SK-N-SH (cell line): ENCODE results near the gene ADCY7.

ENCODE experiments used
- CHD2 ChIP-seq: fragments of 150-350 bp; IDR thresholded peaks from 2 replicates; pipeline ENCODE4 v1.6.1; 2018; ENCODE audit warnings: low read length; ENCODE audit not compliant: partially characterized antibody
- EP300 ChIP-seq, 2 experiments: IDR thresholded peaks; 2 replicates each; pipeline versions ENCODE4 v1.4.0 to v1.6.1; 2012; ENCODE audit warnings: borderline replicate concordance in 1 of 2, low read depth in 1 of 2, low read length in 1 of 2
- EZH2phosphoT487 ChIP-seq: fragments of 200-600 bp; sonication (generic); IDR thresholded peaks from 2 replicates; pipeline ENCODE4 v1.6.1; 2017; ENCODE audit warnings: low read depth, mixed run types, mild to moderate bottlenecking, antibody characterized with exemption, moderate library complexity, borderline replicate concordance
- MXI1 ChIP-seq: IDR thresholded peaks from 2 replicates; pipeline ENCODE4 v1.6.1; 2012; ENCODE audit warnings: mild to moderate bottlenecking, low read depth, low read length, improper control_type of control experiment
- POLR2AphosphoS5 ChIP-seq: IDR thresholded peaks from 2 replicates; pipeline ENCODE4 v1.6.1; 2012; ENCODE audit warnings: low read depth, low read length
- RAD21 ChIP-seq: IDR thresholded peaks from 2 replicates; pipeline ENCODE4 v1.6.1; 2012; ENCODE audit warnings: mild to moderate bottlenecking, low read length
- RCOR1 ChIP-seq: fragments of 150-350 bp; IDR thresholded peaks from 2 replicates; pipeline ENCODE4 v1.6.1; 2017; ENCODE audit warnings: antibody characterized with exemption, low read length
- TF ChIP-seq, protein P1 (sequence below): fragments of 200-600 bp; sonication (generic); IDR thresholded peaks from 2 replicates; pipeline ENCODE4 v1.6.1; 2017; ENCODE audit warnings: antibody characterized with exemption, mild to moderate bottlenecking, moderate library complexity
- TF ChIP-seq, protein P2 (sequence below): IDR thresholded peaks from 2 replicates; pipeline ENCODE4; 2012
- TF ChIP-seq, protein P3 (sequence below): IDR thresholded peaks from 2 replicates; pipeline ENCODE4 v1.6.1; 2012; ENCODE audit warnings: mild to moderate bottlenecking, low read depth, low read length, moderate library complexity
- TF ChIP-seq, protein P4 (sequence below): fragments of 150-350 bp; IDR thresholded peaks from 2 replicates; pipeline ENCODE4 v1.6.1; 2017; ENCODE audit warnings: antibody characterized with exemption, low read length, low read depth, borderline replicate concordance

DNA sequence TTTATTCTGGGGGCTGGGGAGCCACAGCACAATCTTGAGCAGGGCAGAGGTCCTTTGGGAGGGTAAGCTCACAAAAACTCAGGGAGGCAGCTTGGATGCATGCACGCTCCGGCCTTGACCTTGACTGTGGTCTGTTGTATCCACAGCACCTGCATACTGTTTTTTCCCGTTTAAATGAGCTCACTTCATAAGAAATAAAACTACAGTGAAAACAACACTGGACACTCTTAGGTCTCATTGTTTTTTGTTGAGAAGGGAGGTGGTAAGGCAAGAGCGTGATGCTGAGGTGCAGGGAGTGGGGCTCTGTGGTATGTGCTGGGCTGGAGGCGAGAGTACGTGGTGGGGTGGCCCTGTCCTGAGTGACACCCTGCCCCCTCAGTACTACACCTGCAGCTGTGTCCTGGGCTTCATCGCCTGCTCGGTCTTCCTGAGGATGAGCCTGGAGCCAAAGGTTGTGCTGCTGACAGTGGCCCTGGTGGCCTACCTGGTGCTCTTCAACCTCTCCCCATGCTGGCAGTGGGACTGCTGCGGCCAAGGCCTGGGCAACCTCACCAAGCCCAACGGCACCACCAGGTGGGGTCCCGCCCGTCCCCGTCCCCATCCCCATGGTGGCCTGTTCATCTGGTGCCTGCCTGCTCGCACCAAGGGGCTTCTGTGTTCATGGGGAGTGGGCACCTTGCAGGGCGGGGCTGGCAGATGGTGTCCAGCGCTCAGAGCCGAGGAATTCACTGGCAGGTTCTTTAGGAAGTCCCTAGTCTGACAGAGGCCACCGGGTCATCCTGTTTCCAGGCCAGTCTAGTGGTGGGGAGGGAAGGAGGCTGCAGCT lies 44.2 kb downstream of the ADCY7 start:
- TF ChIP-seq CHD2 (no peak), EZH2phosphoT487 (no peak), MXI1 (no peak), POLR2AphosphoS5 (0 out of 2 replicates have a peak, but pooled peaks have one; percentile 0), RAD21 (no peak), RCOR1 (no peak), EP300 (IDR thresholded peaks at IDR 0.05; ENCODE audit: borderline replicate concordance in 1 of 2, low read depth in 1 of 2, low read length in 1 of 2) (no peak)
- TF ChIP-seq, protein P1, sequence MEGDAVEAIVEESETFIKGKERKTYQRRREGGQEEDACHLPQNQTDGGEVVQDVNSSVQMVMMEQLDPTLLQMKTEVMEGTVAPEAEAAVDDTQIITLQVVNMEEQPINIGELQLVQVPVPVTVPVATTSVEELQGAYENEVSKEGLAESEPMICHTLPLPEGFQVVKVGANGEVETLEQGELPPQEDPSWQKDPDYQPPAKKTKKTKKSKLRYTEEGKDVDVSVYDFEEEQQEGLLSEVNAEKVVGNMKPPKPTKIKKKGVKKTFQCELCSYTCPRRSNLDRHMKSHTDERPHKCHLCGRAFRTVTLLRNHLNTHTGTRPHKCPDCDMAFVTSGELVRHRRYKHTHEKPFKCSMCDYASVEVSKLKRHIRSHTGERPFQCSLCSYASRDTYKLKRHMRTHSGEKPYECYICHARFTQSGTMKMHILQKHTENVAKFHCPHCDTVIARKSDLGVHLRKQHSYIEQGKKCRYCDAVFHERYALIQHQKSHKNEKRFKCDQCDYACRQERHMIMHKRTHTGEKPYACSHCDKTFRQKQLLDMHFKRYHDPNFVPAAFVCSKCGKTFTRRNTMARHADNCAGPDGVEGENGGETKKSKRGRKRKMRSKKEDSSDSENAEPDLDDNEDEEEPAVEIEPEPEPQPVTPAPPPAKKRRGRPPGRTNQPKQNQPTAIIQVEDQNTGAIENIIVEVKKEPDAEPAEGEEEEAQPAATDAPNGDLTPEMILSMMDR: no peak
- TF ChIP-seq, protein P2, sequence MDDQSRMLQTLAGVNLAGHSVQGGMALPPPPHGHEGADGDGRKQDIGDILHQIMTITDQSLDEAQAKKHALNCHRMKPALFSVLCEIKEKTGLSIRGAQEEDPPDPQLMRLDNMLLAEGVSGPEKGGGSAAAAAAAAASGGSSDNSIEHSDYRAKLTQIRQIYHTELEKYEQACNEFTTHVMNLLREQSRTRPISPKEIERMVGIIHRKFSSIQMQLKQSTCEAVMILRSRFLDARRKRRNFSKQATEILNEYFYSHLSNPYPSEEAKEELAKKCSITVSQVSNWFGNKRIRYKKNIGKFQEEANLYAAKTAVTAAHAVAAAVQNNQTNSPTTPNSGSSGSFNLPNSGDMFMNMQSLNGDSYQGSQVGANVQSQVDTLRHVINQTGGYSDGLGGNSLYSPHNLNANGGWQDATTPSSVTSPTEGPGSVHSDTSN: no peak
- TF ChIP-seq, protein P3, sequence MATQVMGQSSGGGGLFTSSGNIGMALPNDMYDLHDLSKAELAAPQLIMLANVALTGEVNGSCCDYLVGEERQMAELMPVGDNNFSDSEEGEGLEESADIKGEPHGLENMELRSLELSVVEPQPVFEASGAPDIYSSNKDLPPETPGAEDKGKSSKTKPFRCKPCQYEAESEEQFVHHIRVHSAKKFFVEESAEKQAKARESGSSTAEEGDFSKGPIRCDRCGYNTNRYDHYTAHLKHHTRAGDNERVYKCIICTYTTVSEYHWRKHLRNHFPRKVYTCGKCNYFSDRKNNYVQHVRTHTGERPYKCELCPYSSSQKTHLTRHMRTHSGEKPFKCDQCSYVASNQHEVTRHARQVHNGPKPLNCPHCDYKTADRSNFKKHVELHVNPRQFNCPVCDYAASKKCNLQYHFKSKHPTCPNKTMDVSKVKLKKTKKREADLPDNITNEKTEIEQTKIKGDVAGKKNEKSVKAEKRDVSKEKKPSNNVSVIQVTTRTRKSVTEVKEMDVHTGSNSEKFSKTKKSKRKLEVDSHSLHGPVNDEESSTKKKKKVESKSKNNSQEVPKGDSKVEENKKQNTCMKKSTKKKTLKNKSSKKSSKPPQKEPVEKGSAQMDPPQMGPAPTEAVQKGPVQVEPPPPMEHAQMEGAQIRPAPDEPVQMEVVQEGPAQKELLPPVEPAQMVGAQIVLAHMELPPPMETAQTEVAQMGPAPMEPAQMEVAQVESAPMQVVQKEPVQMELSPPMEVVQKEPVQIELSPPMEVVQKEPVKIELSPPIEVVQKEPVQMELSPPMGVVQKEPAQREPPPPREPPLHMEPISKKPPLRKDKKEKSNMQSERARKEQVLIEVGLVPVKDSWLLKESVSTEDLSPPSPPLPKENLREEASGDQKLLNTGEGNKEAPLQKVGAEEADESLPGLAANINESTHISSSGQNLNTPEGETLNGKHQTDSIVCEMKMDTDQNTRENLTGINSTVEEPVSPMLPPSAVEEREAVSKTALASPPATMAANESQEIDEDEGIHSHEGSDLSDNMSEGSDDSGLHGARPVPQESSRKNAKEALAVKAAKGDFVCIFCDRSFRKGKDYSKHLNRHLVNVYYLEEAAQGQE: no peak
- TF ChIP-seq, protein P4, sequence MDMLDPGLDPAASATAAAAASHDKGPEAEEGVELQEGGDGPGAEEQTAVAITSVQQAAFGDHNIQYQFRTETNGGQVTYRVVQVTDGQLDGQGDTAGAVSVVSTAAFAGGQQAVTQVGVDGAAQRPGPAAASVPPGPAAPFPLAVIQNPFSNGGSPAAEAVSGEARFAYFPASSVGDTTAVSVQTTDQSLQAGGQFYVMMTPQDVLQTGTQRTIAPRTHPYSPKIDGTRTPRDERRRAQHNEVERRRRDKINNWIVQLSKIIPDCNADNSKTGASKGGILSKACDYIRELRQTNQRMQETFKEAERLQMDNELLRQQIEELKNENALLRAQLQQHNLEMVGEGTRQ: no peak
